Caco-2 (cell line): ENCODE results near the gene MYG1. TPM values are rescaled to one million over a fixed set of nuclear protein-coding genes. Genes with fewer than 3 reads are reported as not detected.

Experiments
- BruUV-seq: library from RNA; stranded (reverse); fragments of 400-500 nt; replicated peaks from 2 replicates; lab custom pipeline; 2021; lab: Mats Ljungman, UMichigan
- CTCF ChIA-PET: fragments of 300-600 bp; sonication (Branson Sonifier 250); formaldehyde crosslinking; loops from one replicate; lab custom pipeline; 2022; ENCODE audit warnings: antibody characterized with exemption; lab: Charles Lee
- POLR2A ChIA-PET: fragments of 300-600 bp; sonication (Branson Sonifier 250); formaldehyde crosslinking; loops from one replicate; lab custom pipeline; 2022; ENCODE audit warnings: antibody characterized with exemption; lab: Charles Lee
- DNase-seq, 2 experiments: peaks; one replicate each; pipeline versions ENCODE4 v3.0.0 to v3.0.0-alpha.2; 2020 to 2022
- H3K27me3 ChIP-seq: replicated peaks from 2 replicates; pipeline ENCODE4 v1.6.0; 2011; ENCODE audit warnings: low read length; ENCODE audit not compliant: control insufficient read depth, insufficient read depth
- H3K36me3 ChIP-seq: 2 replicates; pipeline ENCODE4 v1.5.1; 2011; ENCODE audit warnings: low read length; ENCODE audit not compliant: control insufficient read depth, insufficient read depth
- H3K4me1 ChIP-seq: fragments of 250-450 bp; sonication (Bioruptor Pico); 2 replicates; pipeline ENCODE4 v1.5.1; 2020; ENCODE audit warnings: mild to moderate bottlenecking
- H3K4me3 ChIP-seq: 2 replicates; pipeline ENCODE4 v1.5.1; 2011; ENCODE audit warnings: low read depth, mild to moderate bottlenecking, control low read depth, low read length
- H3K9me3 ChIP-seq: fragments of 250-450 bp; sonication (Bioruptor Pico); 2 replicates; pipeline ENCODE4 v1.5.1; 2020; ENCODE audit warnings: mild to moderate bottlenecking, moderate library complexity
- H3K27ac Mint-ChIP-seq: one replicate; pipeline ENCODE4 v1.8.0; 2022; ENCODE audit warnings: mixed read lengths; ENCODE audit not compliant: unreplicated experiment
- H3K27me3 Mint-ChIP-seq: one replicate; pipeline ENCODE4 v1.8.0; 2022; ENCODE audit warnings: mixed read lengths; ENCODE audit not compliant: insufficient read depth, unreplicated experiment
- H3K36me3 Mint-ChIP-seq: one replicate; pipeline ENCODE4 v1.8.0; 2022; ENCODE audit warnings: mild to moderate bottlenecking, mixed read lengths; ENCODE audit not compliant: insufficient read depth, unreplicated experiment
- H3K4me1 Mint-ChIP-seq: one replicate; pipeline ENCODE4 v1.8.0; 2022; ENCODE audit warnings: low read depth, mixed read lengths; ENCODE audit not compliant: unreplicated experiment
- H3K4me3 Mint-ChIP-seq: one replicate; pipeline ENCODE4 v1.8.0; 2022; ENCODE audit warnings: mild to moderate bottlenecking, moderate library complexity, mixed read lengths; ENCODE audit not compliant: unreplicated experiment
- H3K9me3 Mint-ChIP-seq: one replicate; pipeline ENCODE4 v1.8.0; 2022; ENCODE audit warnings: mixed read lengths; ENCODE audit not compliant: unreplicated experiment
- CTCF ChIP-seq, 2 experiments: fragments of 200-600 bp in 1 of 2; IDR thresholded peaks; 1 replicate in 1 of 2; 2 replicates in 1 of 2; pipeline versions ENCODE4 v1.5.1 to v1.8.0; 2011 to 2022; ENCODE audit warnings: antibody characterized with exemption in 1 of 2, control low read depth in 1 of 2, inconsistent platforms in 1 of 2, low read depth in 1 of 2, low read length in 1 of 2, mild to moderate bottlenecking in 1 of 2, moderate library complexity in 1 of 2; ENCODE audit not compliant: insufficient read depth in 1 of 2, severe bottlenecking in 1 of 2, unreplicated experiment in 1 of 2
- intact Hi-C: fragments of 100-400 bp; cut with micrococcal nuclease; formaldehyde crosslinking; loops from one replicate; pipeline ENCODE4 v1.10.0; 2022; ENCODE audit not compliant: unreplicated experiment
- total RNA-seq: library from RNA; stranded (reverse); gene quantifications from 2 replicates; pipeline ENCODE4 v1.2.3, GENCODE V29; 2022

The MYG1 gene
- total RNA-seq, 1 experiment from 2014 or later, result 59.8 TPM

DNA sequence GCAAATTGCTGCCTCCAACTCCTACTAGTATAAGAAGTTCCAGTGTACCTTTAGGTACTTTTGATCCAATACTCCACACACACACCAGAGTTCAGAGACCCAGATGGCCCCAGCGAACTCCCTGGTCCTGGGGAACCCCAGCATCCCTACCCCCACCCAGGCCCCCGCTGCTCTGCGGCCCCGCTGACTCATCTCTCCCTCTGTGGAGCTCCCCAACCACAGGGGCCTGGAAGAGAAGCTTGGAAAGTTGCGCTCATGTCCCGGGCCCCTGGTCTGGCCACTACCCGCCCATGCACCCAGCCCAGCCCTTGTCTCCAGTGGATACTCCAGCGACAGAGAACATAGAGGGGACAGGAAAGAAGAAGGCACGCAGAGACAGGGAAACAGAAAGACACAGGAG, 40.9 kb downstream of the MYG1 start:
- Mint-ChIP-seq H3K4me3 (no peak overlapping the region), H3K9me3 (no peaks in the 10 kb centered on the region), H3K36me3 (no peaks in the 10 kb centered on the region), H3K27me3 (peaks cover 7% of the 10 kb centered on the region), H3K27ac (no peak overlapping the region), H3K4me1 (peaks cover 17% of the 10 kb centered on the region)
- BruUV-seq, result no TSS peak
- no peak overlapping the region for H3K4me3 ChIP-seq
- no peaks in the 10 kb centered on the region for H3K36me3 ChIP-seq
- 0 out of 2 replicates have a peak, but pooled peaks cover 2% of the 10 kb centered on the region for H3K4me1 ChIP-seq
- H3K27me3 ChIP-seq, result no peaks in the 10 kb centered on the region
- CTCF ChIA-PET, result interaction anchor here (0.5 kb wide), 1 partner anchor 19 kb away, joined by 3 read pairs; the partner anchor contains the start of gene AAAS
- DNase-seq, result no peak
- no peaks in the 10 kb centered on the region for H3K9me3 ChIP-seq
- TF ChIP-seq CTCF (IDR thresholded peaks at IDR 0.05; ENCODE audit: insufficient read depth in 1 of 2, low read depth in 1 of 2, low read length in 1 of 2, severe bottlenecking in 1 of 2, unreplicated experiment in 1 of 2), result no peak
- POLR2A ChIA-PET, result no interaction called here
- intact Hi-C loops, result no loop called here

DNA sequence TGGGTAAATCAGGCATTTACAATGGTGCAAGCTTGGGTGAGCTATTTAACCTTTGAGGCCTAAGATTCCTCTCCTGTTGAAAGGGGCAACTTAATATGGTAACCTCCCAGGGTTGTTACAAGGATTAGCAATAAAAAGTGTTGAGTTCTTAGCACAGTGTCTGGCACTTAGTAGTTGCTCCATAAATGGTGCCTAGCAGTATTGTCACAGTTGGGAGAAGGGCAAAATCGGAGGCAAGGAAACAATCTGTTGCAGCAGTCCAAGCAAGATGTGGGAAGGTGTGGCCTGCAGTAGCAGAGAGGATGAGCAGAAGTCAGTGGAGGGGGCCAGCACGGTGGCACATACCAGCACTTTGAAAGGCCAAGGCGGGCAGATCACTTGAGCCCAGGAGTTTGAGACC, 44.0 kb downstream of the MYG1 start:
- Mint-ChIP-seq H3K36me3 (no peaks in the 10 kb centered on the region), H3K27me3 (no peaks in the 10 kb centered on the region), H3K27ac (no peak overlapping the region), H3K4me1 (peaks cover 7% of the 10 kb centered on the region), H3K4me3 (peak overlapping the region; percentile 15), H3K9me3 (no peaks in the 10 kb centered on the region)
- intact Hi-C loops, result no loop called here
- POLR2A ChIA-PET, result no interaction called here
- H3K36me3 ChIP-seq, result no peaks in the 10 kb centered on the region
- no peak for TF ChIP-seq CTCF (IDR thresholded peaks at IDR 0.05; ENCODE audit: insufficient read depth in 1 of 2, low read depth in 1 of 2, low read length in 1 of 2, severe bottlenecking in 1 of 2, unreplicated experiment in 1 of 2)
- DNase-seq, result no peak
- H3K4me1 ChIP-seq, result 0 out of 2 replicates have a peak, but pooled peaks cover 2% of the 10 kb centered on the region
- H3K27me3 ChIP-seq, result no peaks in the 10 kb centered on the region
- CTCF ChIA-PET, result interaction anchor here (1.4 to 2.4 kb wide), 2 partner anchors 18 to 22 kb away, joined by 4 to 6 read pairs; partner anchors contain the start of gene AAAS
- no peaks in the 10 kb centered on the region for H3K9me3 ChIP-seq
- no TSS peak for BruUV-seq
- no peak overlapping the region for H3K4me3 ChIP-seq

- no peaks in the 10 kb centered on the region for H3K27me3 Mint-ChIP-seq
These were observed 44.5 kb downstream of the MYG1 start for GRCh38 chr12:53343969-53344368.

More at GRCh38 chr12:53343969-53344368, 44.5 kb downstream of the MYG1 start:
- no peak overlapping the region for H3K4me3 ChIP-seq
- no peak overlapping the region for H3K27ac Mint-ChIP-seq
- no peaks in the 10 kb centered on the region for H3K9me3 ChIP-seq
- no peaks in the 10 kb centered on the region for H3K27me3 ChIP-seq
- no peak for DNase-seq
- no peaks in the 10 kb centered on the region for H3K36me3 Mint-ChIP-seq
- intact Hi-C loops, result loop anchor here (1.0 kb wide), 1 partner anchor 156 kb away; no protein-coding TSS in a partner anchor
- BruUV-seq, result no TSS peak
- peaks cover 6% of the 10 kb centered on the region for H3K4me1 Mint-ChIP-seq
- H3K9me3 Mint-ChIP-seq, result no peaks in the 10 kb centered on the region
- CTCF ChIA-PET, result interaction anchor here (0.6 to 2.9 kb wide), 9 partner anchors 9 to 290 kb away, joined by 3 to 63 read pairs (median 6); partner anchors contain the start of genes AAAS and SP1
- H3K4me1 ChIP-seq, result no peaks in the 10 kb centered on the region
- no peak for TF ChIP-seq CTCF (IDR thresholded peaks at IDR 0.05; ENCODE audit: insufficient read depth in 1 of 2, low read depth in 1 of 2, low read length in 1 of 2, severe bottlenecking in 1 of 2, unreplicated experiment in 1 of 2)
- H3K4me3 Mint-ChIP-seq, result peak overlapping the region; percentile 97
- POLR2A ChIA-PET, result no interaction called here
- H3K36me3 ChIP-seq, result no peaks in the 10 kb centered on the region
